OCI-LY1 (cell line): ENCODE results near the gene ALG5.

Experiments used
- H2AFZ ChIP-seq: fragments of 200-600 bp; sonication (generic), shearing (Covaris generic); 2 replicates; pipeline ENCODE4 v1.6.0; 2014; ENCODE audit warnings: antibody characterized with exemption, mild to moderate bottlenecking, low read length
- H3F3A ChIP-seq: fragments of 200-600 bp; sonication (generic), shearing (Covaris generic); 2 replicates; pipeline ENCODE4 v1.6.0; 2014; ENCODE audit warnings: mild to moderate bottlenecking, antibody characterized with exemption, low read length, moderate library complexity; ENCODE audit not compliant: insufficient read depth
- H3K27ac ChIP-seq: fragments of 200-600 bp; sonication (generic); 2 replicates; pipeline ENCODE4 v1.5.1; 2014; ENCODE audit warnings: low read length, mixed run types, mild to moderate bottlenecking, low read depth; ENCODE audit not compliant: poor library complexity, severe bottlenecking
- H3K27me3 ChIP-seq: fragments of 200-600 bp; sonication (generic); 2 replicates; pipeline ENCODE4 v1.6.0; 2014; ENCODE audit warnings: antibody characterized with exemption, mild to moderate bottlenecking, low read length, moderate library complexity; ENCODE audit not compliant: insufficient read depth
- H3K36me3 ChIP-seq: fragments of 200-600 bp; sonication (generic); 2 replicates; pipeline ENCODE4 v1.6.1; 2014; ENCODE audit warnings: mild to moderate bottlenecking, antibody characterized with exemption, low read length, moderate library complexity, mixed read lengths; ENCODE audit not compliant: insufficient read depth
- H3K4me1 ChIP-seq: fragments of 200-600 bp; sonication (generic); 2 replicates; pipeline ENCODE4 v1.5.1; 2014; ENCODE audit warnings: mild to moderate bottlenecking, low read length, moderate library complexity; ENCODE audit not compliant: insufficient read depth, severe bottlenecking
- H3K4me2 ChIP-seq: fragments of 200-600 bp; sonication (generic), shearing (Covaris generic); 2 replicates; pipeline ENCODE4 v1.6.1; 2014; ENCODE audit warnings: low read length
- H3K4me3 ChIP-seq: fragments of 200-600 bp; sonication (generic); 2 replicates; pipeline ENCODE4 v1.5.1; 2014; ENCODE audit warnings: low read length, low read depth, mild to moderate bottlenecking, mixed read lengths; ENCODE audit not compliant: poor library complexity, severe bottlenecking
- H3K79me2 ChIP-seq: fragments of 200-600 bp; shearing (Covaris generic); 2 replicates; pipeline ENCODE4 v1.6.1; 2016; ENCODE audit warnings: mixed run types, low read length, mixed read lengths; ENCODE audit not compliant: insufficient read depth
- H3K9ac ChIP-seq: fragments of 200-600 bp; sonication (generic), shearing (Covaris generic); 2 replicates; pipeline ENCODE4 v1.6.1; 2014; ENCODE audit warnings: mild to moderate bottlenecking, low read length, mixed read lengths
- H3K9me2 ChIP-seq: fragments of 200-600 bp; sonication (generic), shearing (Covaris generic); 2 replicates; pipeline ENCODE4 v1.6.1; 2014; ENCODE audit warnings: low read depth, mild to moderate bottlenecking, low read length, mixed read lengths
- H3K9me3 ChIP-seq: fragments of 200-600 bp; shearing (Covaris generic); 2 replicates; pipeline ENCODE4 v1.6.1; 2014; ENCODE audit warnings: low read length, mixed read lengths
- H4K20me1 ChIP-seq: fragments of 200-600 bp; sonication (generic), shearing (Covaris generic); 2 replicates; pipeline ENCODE4 v1.6.0; 2016; ENCODE audit warnings: mild to moderate bottlenecking, low read length; ENCODE audit not compliant: insufficient read depth
- EZH2 ChIP-seq: fragments of 200-600 bp; sonication (generic), shearing (Covaris generic); IDR thresholded peaks from 2 replicates; pipeline ENCODE4 v1.8.0; 2017; ENCODE audit warnings: borderline replicate concordance, mixed run types, mild to moderate bottlenecking, antibody characterized with exemption, low read length, moderate library complexity, mixed read lengths
- TF ChIP-seq, protein P1 (sequence below): fragments of 200-600 bp; sonication (generic), shearing (Covaris generic); IDR thresholded peaks from 2 replicates; pipeline ENCODE4 v1.5.1; 2017; ENCODE audit warnings: mild to moderate bottlenecking, antibody characterized with exemption, low read length, moderate library complexity, mixed read lengths

ALG5 gene

DNA sequence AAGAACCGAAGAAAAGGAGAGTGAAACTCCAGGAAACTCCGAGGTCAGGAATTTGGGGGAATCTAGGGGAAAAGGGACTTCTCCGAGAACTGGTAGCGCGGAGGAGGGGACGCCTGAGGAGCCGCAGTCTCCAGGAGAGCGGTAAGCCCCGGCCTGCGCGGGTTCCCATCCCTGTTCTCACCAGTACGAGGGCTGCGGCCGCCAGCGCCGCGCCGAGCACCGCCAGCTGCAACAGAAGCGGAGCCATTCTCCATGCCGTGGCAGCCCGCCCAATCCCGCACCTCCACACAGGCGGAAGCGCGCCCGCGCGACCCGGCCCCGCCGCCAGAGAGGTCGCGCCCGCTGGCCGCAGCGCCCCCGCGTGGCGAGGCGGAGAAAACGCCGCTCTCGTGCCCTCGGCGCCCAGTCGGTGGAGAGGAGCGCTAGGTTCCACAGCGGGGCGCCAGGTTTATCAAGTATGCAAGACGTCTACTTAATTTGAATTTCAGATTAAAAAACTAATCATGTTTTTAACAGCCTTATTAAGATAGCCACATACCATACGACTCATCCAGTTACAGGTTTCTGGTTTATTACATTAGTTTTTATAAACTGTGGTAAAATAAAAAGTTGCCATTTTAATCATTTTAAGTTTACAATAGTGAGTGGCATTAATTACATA, at the start of gene ALG5:
Gene ALG5 (minus strand): TSS at position 287 of the 661 bp plus-strand sequence. CDS start 40 bp downstream, at position 247.
- H3K27ac ChIP-seq = peak within 1 kb of the TSS; percentile 96
- H2AFZ ChIP-seq = no peak within 1 kb of the TSS
- H3K4me2 ChIP-seq = peak within 1 kb of the TSS; percentile 90

DNA sequence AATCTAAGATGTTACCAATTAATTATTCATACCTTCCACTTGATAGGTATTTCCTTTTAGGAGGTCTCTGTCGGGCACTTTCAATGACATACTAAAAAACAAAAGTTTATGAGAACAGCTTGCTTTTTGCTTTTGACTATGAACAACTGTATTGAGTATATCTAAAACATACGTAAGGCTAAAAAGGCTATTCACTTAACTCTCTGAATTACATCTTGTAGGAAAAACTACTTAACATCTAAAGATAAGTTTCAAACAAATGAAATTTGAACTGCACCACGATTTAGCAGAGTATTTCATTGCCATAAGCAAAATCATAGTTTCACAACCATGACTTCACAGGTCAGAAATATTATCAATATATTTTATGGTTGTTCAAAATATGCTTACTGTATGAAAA, 48.7 kb upstream of the ALG5 start:
- Histone ChIP-seq H3K27me3 (no peaks in the 10 kb centered on the region), H3F3A (no peaks in the 10 kb centered on the region), H3K27ac (no peak overlapping the region), H3K9me2 (no peaks in the 10 kb centered on the region), H3K4me3 (no peak overlapping the region), H3K79me2 (peaks cover 12% of the 10 kb centered on the region), H4K20me1 (no peaks in the 10 kb centered on the region), H3K9ac (no peak overlapping the region), H3K9me3 (no peaks in the 10 kb centered on the region), H2AFZ (no peak overlapping the region), H3K4me2 (no peak overlapping the region), H3K36me3 (peaks cover 19% of the 10 kb centered on the region; the same call in 1 of the 2 replicates), H3K4me1 (no peaks in the 10 kb centered on the region)
- TF ChIP-seq, protein P1, sequence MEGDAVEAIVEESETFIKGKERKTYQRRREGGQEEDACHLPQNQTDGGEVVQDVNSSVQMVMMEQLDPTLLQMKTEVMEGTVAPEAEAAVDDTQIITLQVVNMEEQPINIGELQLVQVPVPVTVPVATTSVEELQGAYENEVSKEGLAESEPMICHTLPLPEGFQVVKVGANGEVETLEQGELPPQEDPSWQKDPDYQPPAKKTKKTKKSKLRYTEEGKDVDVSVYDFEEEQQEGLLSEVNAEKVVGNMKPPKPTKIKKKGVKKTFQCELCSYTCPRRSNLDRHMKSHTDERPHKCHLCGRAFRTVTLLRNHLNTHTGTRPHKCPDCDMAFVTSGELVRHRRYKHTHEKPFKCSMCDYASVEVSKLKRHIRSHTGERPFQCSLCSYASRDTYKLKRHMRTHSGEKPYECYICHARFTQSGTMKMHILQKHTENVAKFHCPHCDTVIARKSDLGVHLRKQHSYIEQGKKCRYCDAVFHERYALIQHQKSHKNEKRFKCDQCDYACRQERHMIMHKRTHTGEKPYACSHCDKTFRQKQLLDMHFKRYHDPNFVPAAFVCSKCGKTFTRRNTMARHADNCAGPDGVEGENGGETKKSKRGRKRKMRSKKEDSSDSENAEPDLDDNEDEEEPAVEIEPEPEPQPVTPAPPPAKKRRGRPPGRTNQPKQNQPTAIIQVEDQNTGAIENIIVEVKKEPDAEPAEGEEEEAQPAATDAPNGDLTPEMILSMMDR = no peak
- TF ChIP-seq EZH2 = no peak

More for the DNA sequence above, at the start of gene ALG5:
- TF ChIP-seq, protein P1 = peak; percentile 75
- no peak for TF ChIP-seq EZH2
- Histone ChIP-seq H3K4me3 (peak within 1 kb of the TSS; percentile 87), H3K9ac (peak within 1 kb of the TSS; percentile 90), H3K36me3 (peaks cover 30% of the 10 kb centered on the region), H3F3A (0 out of 2 replicates have a peak, but pooled peaks cover 3% of the 10 kb centered on the region), H4K20me1 (no peaks in the 10 kb centered on the region), H3K9me3 (no peaks in the 10 kb centered on the region), H3K79me2 (peaks cover 33% of the 10 kb centered on the region), H3K4me1 (peaks cover 28% of the 10 kb centered on the region), H3K27me3 (no peaks in the 10 kb centered on the region), H3K9me2 (no peaks in the 10 kb centered on the region)

DNA sequence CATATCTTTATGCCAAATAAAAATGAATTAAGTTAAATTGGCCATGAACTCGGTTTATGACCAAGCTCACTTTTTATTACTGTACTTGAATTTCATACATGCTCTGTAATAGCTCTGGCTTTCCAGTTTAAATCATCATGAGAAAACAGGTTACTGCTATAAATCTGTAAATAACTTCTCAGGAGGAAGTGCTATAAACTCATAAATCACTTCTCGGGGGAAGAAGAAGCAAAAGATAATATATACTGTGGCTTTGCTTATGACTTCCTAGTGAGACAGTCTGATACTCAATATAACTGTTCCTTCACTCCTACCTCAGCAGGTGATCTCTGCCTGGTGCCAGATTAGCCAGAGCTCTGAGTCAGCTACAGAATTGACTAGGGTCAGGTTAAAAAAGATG, 47.9 kb upstream of the ALG5 start:
- TF ChIP-seq EZH2 = no peak
- TF ChIP-seq, protein P1 = no peak
- no peaks in the 10 kb centered on the region for H3K9me2 ChIP-seq
- no peak overlapping the region for H3K27ac ChIP-seq
- no peaks in the 10 kb centered on the region for H4K20me1 ChIP-seq
- no peaks in the 10 kb centered on the region for H3F3A ChIP-seq
- H3K9me3 ChIP-seq = no peaks in the 10 kb centered on the region
- H3K9ac ChIP-seq = no peak overlapping the region
- peaks cover 27% of the 10 kb centered on the region; the same call in 1 of the 2 replicates for H3K36me3 ChIP-seq
- peaks cover 12% of the 10 kb centered on the region for H3K79me2 ChIP-seq
- H3K4me1 ChIP-seq = no peaks in the 10 kb centered on the region
- H3K27me3 ChIP-seq = no peaks in the 10 kb centered on the region
- no peak overlapping the region for H3K4me2 ChIP-seq
- H2AFZ ChIP-seq = no peak overlapping the region
- H3K4me3 ChIP-seq = no peak overlapping the region
